Omental fat pad (tissue), 4 donors: ENCODE measurements around the gene MAP7. TPM values are rescaled to one million over a fixed set of nuclear protein-coding genes. Genes with fewer than 3 reads are reported as not detected.
"Not testable (repeated sequence)": the region's sequence is repeated elsewhere in the genome, so short reads cannot be mapped to it uniquely, and the experiment has no call there.

ENCODE experiments used
- ATAC-seq: fragments of 150-250 bp; one replicate; pipeline ENCODE4 v1.9.1; 2016; ENCODE audit warnings: mild to moderate bottlenecking, moderate library complexity; ENCODE audit not compliant: low FRiP score
- DNase-seq: peaks from one replicate; pipeline ENCODE4 v3.0.0-alpha.2; 2019; ENCODE audit warnings: low spot score
- total RNA-seq, 4 donors: library from RNA; depleted of rRNA; stranded (reverse); fragments of >200 nt; gene quantifications; one replicate each; pipeline ENCODE4 v1.1.0, GENCODE V29; 2016
- TF ChIP-seq, protein P1 (sequence below), 3 donors: fragments of 450-650 bp; IDR thresholded peaks; one replicate each; pipeline ENCODE4 v1.5.1; 2016 to 2017; ENCODE audit warnings: antibody characterized with exemption in 3 of 3, mild to moderate bottlenecking in 3 of 3, moderate library complexity in 2 of 3

Gene MAP7
- total RNA-seq, 4 donors from 2014 or later = 2.2 to 5.3 (median 4.5) TPM

DNA sequence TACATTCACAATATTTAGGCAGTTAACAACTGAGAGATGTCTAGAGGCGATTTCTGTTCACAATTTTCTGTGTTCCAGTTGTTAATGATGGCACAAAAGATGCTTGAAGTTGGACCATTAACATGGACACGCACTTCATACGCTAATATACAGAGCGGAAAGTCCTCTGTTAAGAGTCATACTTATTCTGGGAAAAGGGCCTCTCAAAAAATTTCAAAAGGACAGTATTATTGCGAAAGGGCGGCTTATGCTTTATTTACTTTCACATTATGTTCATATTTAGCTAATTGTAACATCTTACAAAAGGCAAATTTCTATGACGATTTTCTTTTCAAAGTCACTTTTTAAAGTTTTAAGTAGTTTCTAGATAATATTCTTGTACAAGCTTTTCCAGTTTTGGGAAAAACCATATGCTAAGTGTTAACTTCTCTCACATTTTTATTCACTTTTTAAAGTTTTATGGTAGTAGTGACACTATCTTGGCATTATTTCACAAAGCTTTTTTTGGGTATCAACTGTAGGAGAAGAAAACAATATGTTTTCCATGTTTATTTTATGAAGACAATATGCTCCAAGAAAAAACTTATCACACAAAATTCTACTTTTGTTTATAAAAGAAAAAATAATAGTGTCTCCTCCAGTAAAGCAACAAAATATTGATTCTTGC lies 62.3 kb downstream of the MAP7 start:
- DNase-seq (no peak), ATAC-seq (no peak)
- TF ChIP-seq, protein P1, sequence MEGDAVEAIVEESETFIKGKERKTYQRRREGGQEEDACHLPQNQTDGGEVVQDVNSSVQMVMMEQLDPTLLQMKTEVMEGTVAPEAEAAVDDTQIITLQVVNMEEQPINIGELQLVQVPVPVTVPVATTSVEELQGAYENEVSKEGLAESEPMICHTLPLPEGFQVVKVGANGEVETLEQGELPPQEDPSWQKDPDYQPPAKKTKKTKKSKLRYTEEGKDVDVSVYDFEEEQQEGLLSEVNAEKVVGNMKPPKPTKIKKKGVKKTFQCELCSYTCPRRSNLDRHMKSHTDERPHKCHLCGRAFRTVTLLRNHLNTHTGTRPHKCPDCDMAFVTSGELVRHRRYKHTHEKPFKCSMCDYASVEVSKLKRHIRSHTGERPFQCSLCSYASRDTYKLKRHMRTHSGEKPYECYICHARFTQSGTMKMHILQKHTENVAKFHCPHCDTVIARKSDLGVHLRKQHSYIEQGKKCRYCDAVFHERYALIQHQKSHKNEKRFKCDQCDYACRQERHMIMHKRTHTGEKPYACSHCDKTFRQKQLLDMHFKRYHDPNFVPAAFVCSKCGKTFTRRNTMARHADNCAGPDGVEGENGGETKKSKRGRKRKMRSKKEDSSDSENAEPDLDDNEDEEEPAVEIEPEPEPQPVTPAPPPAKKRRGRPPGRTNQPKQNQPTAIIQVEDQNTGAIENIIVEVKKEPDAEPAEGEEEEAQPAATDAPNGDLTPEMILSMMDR (IDR thresholded peaks at IDR 0.05) = no peak

DNA sequence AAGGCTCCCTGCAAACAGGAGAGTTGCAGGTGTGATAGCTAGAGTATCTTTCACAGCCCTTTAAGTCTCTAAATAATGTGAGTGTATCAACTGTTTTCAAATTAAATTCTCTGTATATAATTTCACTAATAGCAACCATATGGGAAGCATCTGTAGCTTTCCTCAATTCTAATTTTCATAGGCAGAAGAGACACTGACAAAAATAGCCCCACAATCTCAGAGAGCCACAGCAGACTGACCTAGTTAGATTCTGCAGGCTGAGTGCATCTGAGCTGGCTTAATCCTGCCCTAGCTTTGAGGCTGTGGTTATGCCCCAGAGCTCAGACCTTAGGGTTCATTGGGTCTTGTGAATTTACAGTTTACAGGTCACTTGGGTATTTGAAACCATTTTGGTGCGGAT lies 63.9 kb downstream of the MAP7 start:
- DNase-seq (no peak), ATAC-seq (no peak)
- TF ChIP-seq, protein P1 (IDR thresholded peaks at IDR 0.05) = no peak

DNA sequence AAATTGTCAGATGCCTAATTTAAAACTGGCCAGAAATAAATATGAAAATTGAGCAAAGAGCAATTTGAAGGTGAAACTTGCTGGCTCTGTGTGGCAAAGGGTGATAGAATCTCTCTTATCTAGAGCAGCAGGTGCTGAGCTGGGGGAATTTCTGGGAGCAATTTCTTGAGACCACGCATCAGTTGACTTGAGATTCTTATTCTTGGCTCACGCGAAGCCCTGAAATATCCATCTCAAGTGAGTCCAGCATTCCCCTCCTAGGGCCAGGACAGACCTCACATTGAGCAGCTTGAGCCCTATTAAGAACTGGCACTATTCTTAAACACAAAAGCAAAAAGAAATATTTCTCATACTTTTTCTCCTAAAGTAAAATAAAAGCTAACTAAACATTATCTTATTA lies 66.3 kb downstream of the MAP7 start:
- TF ChIP-seq, protein P1 (IDR thresholded peaks at IDR 0.05) = no peak
- DNase-seq = no peak
- ATAC-seq = no peak

DNA sequence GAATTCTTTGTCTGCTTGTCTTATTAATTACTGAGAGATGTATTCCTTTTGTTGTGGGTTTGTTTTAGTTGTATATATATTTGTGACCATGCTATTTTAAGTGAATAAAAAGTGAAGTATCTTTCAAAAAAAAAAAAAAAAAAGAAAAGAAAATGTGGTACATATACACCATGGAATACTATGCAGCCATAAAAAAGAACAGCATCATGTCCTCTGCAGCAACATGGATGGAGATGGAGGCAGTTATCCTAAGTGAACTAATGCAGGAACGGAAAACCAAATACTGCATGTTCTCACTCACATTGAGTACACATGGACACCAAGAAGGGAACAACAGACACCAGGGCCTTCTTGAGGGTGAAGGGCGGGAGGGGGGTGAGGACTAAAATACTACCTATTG lies 67.2 kb downstream of the MAP7 start:
- DNase-seq, ATAC-seq: not testable (repeated sequence)

DNA sequence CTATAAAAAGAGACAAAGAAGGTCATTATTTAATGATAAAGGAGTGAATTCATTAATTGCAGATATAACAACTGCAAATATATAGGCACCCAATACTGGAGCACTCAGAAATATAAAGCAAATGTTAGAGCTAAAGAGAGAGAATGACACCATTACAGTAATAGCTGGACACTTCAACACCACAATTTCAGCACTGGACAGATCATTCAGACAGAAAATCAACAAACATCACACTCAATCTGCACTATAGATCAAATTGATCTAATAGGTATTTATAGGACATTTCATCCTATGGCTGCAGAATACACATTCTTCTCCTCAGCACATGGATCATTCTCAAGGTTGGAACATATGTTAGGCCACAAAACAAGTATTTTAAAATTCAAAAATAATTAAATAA lies 72.7 kb downstream of the MAP7 start:
- ATAC-seq = no peak
- no peak for DNase-seq
- TF ChIP-seq, protein P1 (IDR thresholded peaks at IDR 0.05) = no peak

DNA sequence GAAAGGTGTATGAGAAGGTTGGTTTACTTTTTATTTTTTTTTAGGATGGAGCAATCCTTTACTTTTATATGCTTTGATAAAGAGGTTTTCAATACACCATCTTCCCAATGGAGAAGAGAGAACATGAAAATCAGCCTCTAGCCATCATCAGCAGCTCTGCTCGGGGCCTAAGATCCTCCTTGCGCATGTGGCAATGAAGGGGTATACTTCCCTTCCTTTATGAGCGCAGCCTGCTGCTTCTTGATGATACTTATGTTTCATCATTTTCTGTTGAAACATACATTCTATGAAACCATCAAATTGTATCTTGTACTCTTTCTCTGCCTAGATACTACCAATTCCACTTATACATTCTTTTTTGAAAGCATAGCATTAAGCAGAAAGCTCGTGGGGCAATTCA lies 74.5 kb downstream of the MAP7 start:
- DNase-seq (no peak), ATAC-seq (no peak)
- TF ChIP-seq, protein P1 (IDR thresholded peaks at IDR 0.05) = no peak

DNA sequence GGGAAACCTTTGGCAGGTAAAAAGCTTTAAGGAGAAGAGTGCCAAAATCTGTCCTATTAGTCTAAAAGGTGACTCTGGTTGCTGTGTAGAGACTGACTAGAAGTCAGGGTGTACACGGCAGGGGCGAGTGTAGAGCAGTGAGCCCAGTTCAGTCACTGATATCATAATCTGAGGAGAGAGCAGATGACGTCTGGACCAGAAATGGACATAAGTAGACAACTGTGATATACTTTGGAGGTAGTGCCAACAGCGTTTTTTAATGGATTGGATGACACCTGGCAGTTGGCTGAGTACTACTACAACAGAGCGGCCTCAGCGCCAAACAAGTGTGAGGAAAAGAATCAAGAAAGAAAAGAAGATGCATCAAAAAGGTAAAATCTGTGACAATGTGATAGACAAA lies 76.0 kb downstream of the MAP7 start:
- TF ChIP-seq, protein P1 (IDR thresholded peaks at IDR 0.05) = no peak

More for the DNA sequence above, 76.0 kb downstream of the MAP7 start:
- DNase-seq (no peak), ATAC-seq (no peak)
